Neural cell (in vitro differentiated cells): ENCODE data around the gene FAM43A. TPM values are rescaled to one million over a fixed set of nuclear protein-coding genes. Genes with fewer than 3 reads are reported as not detected.

Source experiments
- H2AFZ ChIP-seq: fragments of 200-600, 300-800 bp; sonication (generic), shearing (Covaris generic); 2 replicates; pipeline ENCODE4 v1.6.0; 2014; ENCODE audit warnings: low read depth, mild to moderate bottlenecking, antibody characterized with exemption, low read length, moderate library complexity
- H3F3A ChIP-seq: fragments of 200-600 bp; shearing (Covaris generic); 2 replicates; pipeline ENCODE4 v1.6.1; 2016; ENCODE audit warnings: mild to moderate bottlenecking, moderate library complexity, mixed read lengths, antibody characterized with exemption, low read length; ENCODE audit not compliant: insufficient read depth, poor library complexity, severe bottlenecking
- H3K27ac ChIP-seq: fragments of 200-600, 300-800 bp; sonication (generic), shearing (Covaris generic); 2 replicates; pipeline ENCODE4 v1.5.1; 2014; ENCODE audit warnings: mild to moderate bottlenecking, low read length, moderate library complexity
- H3K27me3 ChIP-seq: fragments of 300-800, 200-600 bp; sonication (generic), shearing (Covaris generic); 2 replicates; pipeline ENCODE4 v1.6.0; 2014; ENCODE audit warnings: mild to moderate bottlenecking, low read depth, low read length, moderate library complexity; ENCODE audit not compliant: insufficient read depth
- H3K36me3 ChIP-seq: fragments of 300-800, 200-600 bp; sonication (generic), shearing (Covaris generic); 2 replicates; pipeline ENCODE4 v1.5.1; 2014; ENCODE audit warnings: mild to moderate bottlenecking, antibody characterized with exemption, low read length, moderate library complexity; ENCODE audit not compliant: insufficient read depth
- H3K4me2 ChIP-seq: fragments of 300-800, 200-600 bp; sonication (generic), shearing (Covaris generic); 2 replicates; pipeline ENCODE4 v1.6.0; 2014; ENCODE audit warnings: mild to moderate bottlenecking, low read length
- H3K4me3 ChIP-seq: fragments of 300-800, 200-600 bp; sonication (generic), shearing (Covaris generic); 2 replicates; pipeline ENCODE4 v1.5.1; 2014; ENCODE audit warnings: mild to moderate bottlenecking, low read length, moderate library complexity
- H3K79me2 ChIP-seq: fragments of 200-600 bp; shearing (Covaris generic); replicated peaks from 2 replicates; pipeline ENCODE4 v1.6.0; 2014; ENCODE audit warnings: mild to moderate bottlenecking, low read length, moderate library complexity; ENCODE audit not compliant: insufficient read depth
- H3K9ac ChIP-seq: fragments of 300-800, 200-600 bp; sonication (generic), shearing (Covaris generic); 2 replicates; pipeline ENCODE4 v1.6.1; 2016; ENCODE audit warnings: mild to moderate bottlenecking, low read length, mixed read lengths
- H3K9me2 ChIP-seq: fragments of 200-600 bp; shearing (Covaris generic); 2 replicates; pipeline ENCODE4 v1.6.1; 2016; ENCODE audit warnings: mild to moderate bottlenecking, low read length, mixed read lengths; ENCODE audit not compliant: insufficient read depth
- H3K9me3 ChIP-seq: fragments of 200-600, 300-800 bp; sonication (generic), shearing (Covaris generic); 2 replicates; pipeline ENCODE4 v1.6.1; 2016; ENCODE audit warnings: mild to moderate bottlenecking, mixed run types, low read length, moderate library complexity, mixed read lengths
- H4K20me1 ChIP-seq: fragments of 200-600 bp; shearing (Covaris generic); 2 replicates; pipeline ENCODE4 v1.6.1; 2016; ENCODE audit warnings: mild to moderate bottlenecking, mixed run types; ENCODE audit not compliant: insufficient read depth
- CTCF ChIP-seq: fragments of 450-650 bp; IDR thresholded peaks from 2 replicates; pipeline ENCODE4 v1.5.1; 2014; ENCODE audit warnings: antibody characterized with exemption, mild to moderate bottlenecking, moderate library complexity; ENCODE audit not compliant: poor library complexity, severe bottlenecking
- EP300 ChIP-seq: fragments of 450-650 bp; conservative IDR thresholded peaks from 2 replicates; pipeline ENCODE4 v1.6.1; 2014; ENCODE audit warnings: antibody characterized with exemption, mild to moderate bottlenecking, moderate library complexity; ENCODE audit not compliant: poor library complexity, severe bottlenecking
- EZH2 ChIP-seq: fragments of 200-600, 300-800 bp; shearing (Covaris generic), sonication (generic); IDR thresholded peaks from 2 replicates; pipeline ENCODE4 v1.6.1; 2014; ENCODE audit warnings: antibody characterized with exemption, low read length, borderline replicate concordance, mild to moderate bottlenecking; ENCODE audit not compliant: insufficient read depth, poor library complexity, severe bottlenecking
- MXI1 ChIP-seq: fragments of 450-650 bp; conservative IDR thresholded peaks from 2 replicates; pipeline ENCODE4 v1.6.1; 2014; ENCODE audit warnings: antibody characterized with exemption, mild to moderate bottlenecking; ENCODE audit not compliant: poor library complexity, severe bottlenecking
- POLR2AphosphoS5 ChIP-seq: IDR thresholded peaks from 2 replicates; pipeline ENCODE4 v1.6.1; 2012
- RAD21 ChIP-seq: fragments of 450-650 bp; conservative IDR thresholded peaks from 2 replicates; pipeline ENCODE4 v1.6.1; 2014; ENCODE audit warnings: antibody characterized with exemption, mild to moderate bottlenecking, moderate library complexity
- REST ChIP-seq: IDR thresholded peaks from 2 replicates; pipeline ENCODE4 v1.6.1; 2012; ENCODE audit warnings: borderline replicate concordance
- SMC3 ChIP-seq: fragments of 450-650 bp; conservative IDR thresholded peaks from 2 replicates; pipeline ENCODE4 v1.6.1; 2014; ENCODE audit warnings: antibody characterized with exemption, mild to moderate bottlenecking, moderate library complexity; ENCODE audit not compliant: poor library complexity
- TAF1 ChIP-seq: IDR thresholded peaks from 2 replicates; pipeline ENCODE4 v1.6.1; 2012; ENCODE audit warnings: low read depth
- polyA plus RNA-seq: library from polyadenylated mRNA; depleted of rRNA; stranded (reverse); fragments of >200 nt; gene quantifications from 2 replicates; pipeline ENCODE4 v1.2.3, GENCODE V29; 2014

FAM43A gene
- polyA plus RNA-seq, 1 donor from 2014 or later: 0.59 TPM

GRCh38 chr3:194731506-194732073 is 45.9 kb downstream of the FAM43A start:
- Histone ChIP-seq H3K79me2 (no peaks in the 10 kb centered on the region), H3F3A (no peaks in the 10 kb centered on the region), H2AFZ (no peak overlapping the region), H3K4me2 (no peak overlapping the region), H3K9me2 (no peaks in the 10 kb centered on the region), H3K27me3 (peaks cover 1% of the 10 kb centered on the region), H3K4me3 (no peak overlapping the region), H3K9me3 (no peaks in the 10 kb centered on the region), H3K27ac (no peak overlapping the region), H4K20me1 (no peaks in the 10 kb centered on the region), H3K9ac (no peak overlapping the region), H3K36me3 (no peaks in the 10 kb centered on the region)
- TF ChIP-seq MXI1 (no peak), RAD21 (no peak), POLR2AphosphoS5 (no peak), EP300 (no peak), TAF1 (no peak), CTCF (no peak), REST (no peak), EZH2 (no peak), SMC3 (no peak)

GRCh38 chr3:194732617-194733016 is 46.9 kb downstream of the FAM43A start:
- H4K20me1 ChIP-seq: no peaks in the 10 kb centered on the region
- H3K9ac ChIP-seq: no peak overlapping the region
- H3K4me2 ChIP-seq: no peak overlapping the region
- peaks cover 11% of the 10 kb centered on the region for H3K27me3 ChIP-seq
- H3F3A ChIP-seq: no peaks in the 10 kb centered on the region
- H3K36me3 ChIP-seq: no peaks in the 10 kb centered on the region
- H3K9me2 ChIP-seq: no peaks in the 10 kb centered on the region
- no peak overlapping the region for H2AFZ ChIP-seq
- TF ChIP-seq TAF1 (no peak), SMC3 (no peak)
- no peaks in the 10 kb centered on the region for H3K9me3 ChIP-seq
- no peak overlapping the region for H3K4me3 ChIP-seq
- no peaks in the 10 kb centered on the region for H3K79me2 ChIP-seq
- no peak overlapping the region for H3K27ac ChIP-seq
